Measurements from ENCODE around the gene DDX5.

DDX5 gene

DNA sequence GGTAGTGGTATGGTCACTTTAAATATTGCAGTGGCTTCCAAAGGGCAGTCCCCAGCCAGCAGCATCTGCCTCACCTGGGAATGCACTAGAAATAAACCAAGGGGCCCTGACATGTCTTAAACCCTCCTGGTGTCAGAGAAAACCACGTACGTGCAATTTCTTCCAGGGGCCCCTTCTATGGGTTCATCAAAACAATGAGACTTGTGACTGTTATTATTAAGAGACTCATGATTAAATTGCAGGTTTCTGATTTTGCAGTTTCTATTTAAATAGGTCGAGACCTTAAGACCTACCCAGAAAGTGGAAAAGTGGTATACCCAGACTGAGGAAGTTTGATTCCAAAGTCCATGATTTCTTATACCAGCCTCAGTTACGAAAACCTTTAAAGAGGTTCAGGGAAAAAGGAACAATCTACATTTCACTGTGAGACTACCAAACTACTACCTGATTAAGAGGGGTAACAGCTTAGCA, 8.5 kb downstream of the DDX5 start:
- TF ChIP-seq, protein P1, sequence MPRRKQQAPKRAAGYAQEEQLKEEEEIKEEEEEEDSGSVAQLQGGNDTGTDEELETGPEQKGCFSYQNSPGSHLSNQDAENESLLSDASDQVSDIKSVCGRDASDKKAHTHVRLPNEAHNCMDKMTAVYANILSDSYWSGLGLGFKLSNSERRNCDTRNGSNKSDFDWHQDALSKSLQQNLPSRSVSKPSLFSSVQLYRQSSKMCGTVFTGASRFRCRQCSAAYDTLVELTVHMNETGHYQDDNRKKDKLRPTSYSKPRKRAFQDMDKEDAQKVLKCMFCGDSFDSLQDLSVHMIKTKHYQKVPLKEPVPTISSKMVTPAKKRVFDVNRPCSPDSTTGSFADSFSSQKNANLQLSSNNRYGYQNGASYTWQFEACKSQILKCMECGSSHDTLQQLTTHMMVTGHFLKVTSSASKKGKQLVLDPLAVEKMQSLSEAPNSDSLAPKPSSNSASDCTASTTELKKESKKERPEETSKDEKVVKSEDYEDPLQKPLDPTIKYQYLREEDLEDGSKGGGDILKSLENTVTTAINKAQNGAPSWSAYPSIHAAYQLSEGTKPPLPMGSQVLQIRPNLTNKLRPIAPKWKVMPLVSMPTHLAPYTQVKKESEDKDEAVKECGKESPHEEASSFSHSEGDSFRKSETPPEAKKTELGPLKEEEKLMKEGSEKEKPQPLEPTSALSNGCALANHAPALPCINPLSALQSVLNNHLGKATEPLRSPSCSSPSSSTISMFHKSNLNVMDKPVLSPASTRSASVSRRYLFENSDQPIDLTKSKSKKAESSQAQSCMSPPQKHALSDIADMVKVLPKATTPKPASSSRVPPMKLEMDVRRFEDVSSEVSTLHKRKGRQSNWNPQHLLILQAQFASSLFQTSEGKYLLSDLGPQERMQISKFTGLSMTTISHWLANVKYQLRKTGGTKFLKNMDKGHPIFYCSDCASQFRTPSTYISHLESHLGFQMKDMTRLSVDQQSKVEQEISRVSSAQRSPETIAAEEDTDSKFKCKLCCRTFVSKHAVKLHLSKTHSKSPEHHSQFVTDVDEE (CRISPR knock-in tag; IDR thresholded peaks at IDR 0.05): 0 out of 2 replicates have a peak, but pooled peaks have one; percentile 18
- TF ChIP-seq ZFP3 (CRISPR knock-in tag; IDR thresholded peaks at IDR 0.05) (peak; percentile 21; the same call in 1 of the 2 replicates), GLIS3 (CRISPR knock-in tag; IDR thresholded peaks at IDR 0.05) (peak; percentile 80; the same call in 1 of the 2 replicates), RARB (CRISPR knock-in tag; IDR thresholded peaks at IDR 0.05) (no peak; the same call in none of the 2 replicates), CSDC2 (CRISPR knock-in tag; IDR thresholded peaks at IDR 0.05) (0 out of 2 replicates have a peak, but pooled peaks have one; percentile 59)
- ATAC-seq: no peak; the same call in 2 of the 3 replicates

GRCh38 chr17:64496786-64497564, 9.1 kb downstream of the DDX5 start, which contains the start of gene POLG2:
POLG2 (minus strand) TSS chr17:64497054; CDS start chr17:64496968, 86 bp downstream.
- TF ChIP-seq POU6F1 (CRISPR knock-in tag; IDR thresholded peaks at IDR 0.05; ENCODE audit: borderline replicate concordance, low read depth) (no peak; the same call in 1 of the 2 replicates), ZNF70 (CRISPR knock-in tag; IDR thresholded peaks at IDR 0.05) (peak; percentile 67; the same call in 1 of the 2 replicates), ISL1 (CRISPR knock-in tag; IDR thresholded peaks at IDR 0.05) (0 out of 2 replicates have a peak, but pooled peaks have one; percentile 30), CSDC2 (CRISPR knock-in tag; IDR thresholded peaks at IDR 0.05) (no peak), ARNTL (CRISPR knock-in tag; IDR thresholded peaks at IDR 0.05; ENCODE audit: borderline replicate concordance, low read depth) (peak; percentile 94), ZNF8 (CRISPR knock-in tag; IDR thresholded peaks at IDR 0.05) (peak; percentile 77), ZFP3 (CRISPR knock-in tag; IDR thresholded peaks at IDR 0.05) (no peak; the same call in 1 of the 2 replicates), ZFP30 (CRISPR knock-in tag; IDR thresholded peaks at IDR 0.05) (peak; percentile 49), ESRRG (CRISPR knock-in tag; IDR thresholded peaks at IDR 0.05) (peak; percentile 88), TCF4 (CRISPR knock-in tag; IDR thresholded peaks at IDR 0.05; ENCODE audit: borderline replicate concordance) (peak; percentile 57; the same call in 1 of the 2 replicates), PPARA (CRISPR knock-in tag; IDR thresholded peaks at IDR 0.05; ENCODE audit: borderline replicate concordance) (peak; percentile 78; the same call in 1 of the 2 replicates), GLIS3 (CRISPR knock-in tag; IDR thresholded peaks at IDR 0.05) (peak; percentile 91), OSR1 (CRISPR knock-in tag; IDR thresholded peaks at IDR 0.05) (no peak), BACH2 (CRISPR knock-in tag; IDR thresholded peaks at IDR 0.05; ENCODE audit: borderline replicate concordance) (no peak), PATZ1 (CRISPR knock-in tag; IDR thresholded peaks at IDR 0.05; ENCODE audit: borderline replicate concordance) (peak; percentile 95), ZNF565 (CRISPR knock-in tag; conservative IDR thresholded peaks at IDR 0.05; ENCODE audit: low read depth) (peak; percentile 91), RARB (CRISPR knock-in tag; IDR thresholded peaks at IDR 0.05) (peak; percentile 93), SNAI2 (CRISPR knock-in tag; IDR thresholded peaks at IDR 0.05) (peak; percentile 60; the same call in 1 of the 2 replicates), ZC3H10 (CRISPR knock-in tag; IDR thresholded peaks at IDR 0.05) (peak; percentile 93), TOX (CRISPR knock-in tag; IDR thresholded peaks at IDR 0.05; ENCODE audit: borderline replicate concordance) (peak; percentile 95)
- TF ChIP-seq, protein P1 (CRISPR knock-in tag; IDR thresholded peaks at IDR 0.05): peak; percentile 32; the same call in 1 of the 2 replicates
- TF ChIP-seq, protein P2, sequence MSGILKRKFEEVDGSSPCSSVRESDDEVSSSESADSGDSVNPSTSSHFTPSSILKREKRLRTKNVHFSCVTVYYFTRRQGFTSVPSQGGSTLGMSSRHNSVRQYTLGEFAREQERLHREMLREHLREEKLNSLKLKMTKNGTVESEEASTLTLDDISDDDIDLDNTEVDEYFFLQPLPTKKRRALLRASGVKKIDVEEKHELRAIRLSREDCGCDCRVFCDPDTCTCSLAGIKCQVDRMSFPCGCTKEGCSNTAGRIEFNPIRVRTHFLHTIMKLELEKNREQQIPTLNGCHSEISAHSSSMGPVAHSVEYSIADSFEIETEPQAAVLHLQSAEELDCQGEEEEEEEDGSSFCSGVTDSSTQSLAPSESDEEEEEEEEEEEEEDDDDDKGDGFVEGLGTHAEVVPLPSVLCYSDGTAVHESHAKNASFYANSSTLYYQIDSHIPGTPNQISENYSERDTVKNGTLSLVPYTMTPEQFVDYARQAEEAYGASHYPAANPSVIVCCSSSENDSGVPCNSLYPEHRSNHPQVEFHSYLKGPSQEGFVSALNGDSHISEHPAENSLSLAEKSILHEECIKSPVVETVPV (CRISPR knock-in tag; IDR thresholded peaks at IDR 0.05): peak; percentile 99
- TF ChIP-seq, protein P3, sequence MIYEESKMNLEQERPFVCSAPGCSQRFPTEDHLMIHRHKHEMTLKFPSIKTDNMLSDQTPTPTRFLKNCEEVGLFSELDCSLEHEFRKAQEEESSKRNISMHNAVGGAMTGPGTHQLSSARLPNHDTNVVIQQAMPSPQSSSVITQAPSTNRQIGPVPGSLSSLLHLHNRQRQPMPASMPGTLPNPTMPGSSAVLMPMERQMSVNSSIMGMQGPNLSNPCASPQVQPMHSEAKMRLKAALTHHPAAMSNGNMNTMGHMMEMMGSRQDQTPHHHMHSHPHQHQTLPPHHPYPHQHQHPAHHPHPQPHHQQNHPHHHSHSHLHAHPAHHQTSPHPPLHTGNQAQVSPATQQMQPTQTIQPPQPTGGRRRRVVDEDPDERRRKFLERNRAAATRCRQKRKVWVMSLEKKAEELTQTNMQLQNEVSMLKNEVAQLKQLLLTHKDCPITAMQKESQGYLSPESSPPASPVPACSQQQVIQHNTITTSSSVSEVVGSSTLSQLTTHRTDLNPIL (CRISPR knock-in tag; IDR thresholded peaks at IDR 0.05; ENCODE audit: low read depth): peak; percentile 98
- ATAC-seq: peak; percentile 86
